Thyroid gland (tissue), 4 donors: Measurements from ENCODE around the gene ABCA4. TPM values are rescaled to one million over a fixed set of nuclear protein-coding genes. Genes with fewer than 3 reads are reported as not detected.

Source experiments
- DNase-seq, 2 donors: peaks; one replicate each; pipeline ENCODE4 v3.0.0-alpha.2; 2019
- H3K27ac ChIP-seq, 3 donors: fragments of 200-600 bp; sonication (generic); 1 replicate in 2 of 3; 2 replicates in 1 of 3; pipeline ENCODE4 v1.5.1; 2016 to 2019; ENCODE audit warnings: mild to moderate bottlenecking in 1 of 3, moderate library complexity in 1 of 3
- H3K27me3 ChIP-seq: fragments of 200-600 bp; sonication (generic); one replicate; pipeline ENCODE4 v1.5.1; 2019
- H3K36me3 ChIP-seq, 2 donors: fragments of 200-600 bp; sonication (generic); one replicate each; pipeline ENCODE4 v1.5.1; 2016 to 2019
- H3K4me1 ChIP-seq, 2 donors: fragments of 200-600 bp; sonication (generic); one replicate each; pipeline ENCODE4 v1.5.1; 2017 to 2019
- H3K4me3 ChIP-seq, 3 donors: fragments of 200-600 bp; sonication (generic); replicated peaks in 1 of 3; 1 replicate in 2 of 3; 2 replicates in 1 of 3; pipeline ENCODE4 v1.5.1; 2016; ENCODE audit warnings: mild to moderate bottlenecking in 1 of 3
- H3K9me3 ChIP-seq: fragments of 200-600 bp; sonication (generic); one replicate; pipeline ENCODE4 v1.5.1; 2017
- CTCF ChIP-seq, 6 experiments: fragments of 200-600 bp in 3 of 6; fragments of 450-650 bp in 3 of 6; sonication (generic) in 3 of 6; IDR thresholded peaks; one replicate each; pipeline ENCODE4 v1.5.1; 2016 to 2019; ENCODE audit warnings: antibody characterized with exemption in 6 of 6, mild to moderate bottlenecking in 2 of 6, inconsistent platforms in 1 of 6, moderate library complexity in 1 of 6
- POLR2A ChIP-seq, 2 donors: fragments of 450-650 bp; IDR thresholded peaks; one replicate each; pipeline ENCODE4 v1.6.1; 2017; ENCODE audit warnings: antibody characterized with exemption in 2 of 2, mild to moderate bottlenecking in 2 of 2, moderate library complexity in 1 of 2
- WGBS, 2 donors: methylation state at CpG; one replicate each; pipeline ENCODE4 v1.1.5; 2017; 5-methylcytosine and 5-hydroxymethylcytosine counted together
- intact Hi-C: fragments of 100-400 bp; cut with DNase I; formaldehyde crosslinking; loops from one replicate; pipeline ENCODE4 v1.15.1; 2023
- total RNA-seq, 4 donors: library from RNA; depleted of rRNA; stranded (reverse); fragments of >200 nt; gene quantifications; one replicate each; pipeline ENCODE4 v1.2.3, GENCODE V29; 2016

Gene ABCA4
- total RNA-seq, 4 donors from 2014 or later = 0.44 to 1.0 (median 0.82) TPM

GRCh38 chr1:94043738-94044289 lies 77.1 kb downstream of the ABCA4 start:
- H3K36me3 ChIP-seq = no peaks in the 10 kb centered on the region
- intact Hi-C loops = loop anchor here (5.0 kb wide), 1 partner anchor 293 kb away; no protein-coding TSS in a partner anchor
- no peaks in the 10 kb centered on the region for H3K9me3 ChIP-seq
- no peak for DNase-seq
- H3K27me3 ChIP-seq = no peaks in the 10 kb centered on the region
- no peak overlapping the region for H3K4me3 ChIP-seq
- TF ChIP-seq POLR2A (IDR thresholded peaks at IDR 0.05) (no peak), CTCF (IDR thresholded peaks at IDR 0.05) (no peak)
- peaks cover 14 to 38% of the 10 kb centered on the region in 2 donors for H3K4me1 ChIP-seq
- 67 to 78% methylated on average over 4 of the region's 4 CpGs for WGBS, 2 donors
- H3K27ac ChIP-seq = peak overlapping the region; percentile 22 to 84 (median 84)

GRCh38 chr1:94042388-94042787 lies 78.6 kb downstream of the ABCA4 start:
- no peak for TF ChIP-seq POLR2A (IDR thresholded peaks at IDR 0.05)
- Histone ChIP-seq H3K4me3 (no peak overlapping the region), H3K4me1 (peaks cover 14 to 39% of the 10 kb centered on the region in 2 donors), H3K36me3 (no peaks in the 10 kb centered on the region), H3K9me3 (no peaks in the 10 kb centered on the region), H3K27ac (no peak overlapping the region), H3K27me3 (no peaks in the 10 kb centered on the region)
- 100% methylated on average over 1 of the region's 1 CpG for WGBS, 2 donors
- DNase-seq = no peak
- intact Hi-C loops = loop anchor here (5.0 kb wide), 1 partner anchor 295 kb away; no protein-coding TSS in a partner anchor

- no peak overlapping the region for H3K27ac ChIP-seq
- H3K27me3 ChIP-seq = no peaks in the 10 kb centered on the region
- intact Hi-C loops = loop anchor here (5.0 kb wide), 1 partner anchor 297 kb away; no protein-coding TSS in a partner anchor
- TF ChIP-seq CTCF (IDR thresholded peaks at IDR 0.05) (no peak), POLR2A (IDR thresholded peaks at IDR 0.05) (no peak)
- no peak for DNase-seq
- WGBS, 2 donors = 78 to 87% methylated on average over 11 of the region's 11 CpGs
- H3K4me1 ChIP-seq = peaks cover 10 to 35% of the 10 kb centered on the region in 2 donors
- H3K9me3 ChIP-seq = no peaks in the 10 kb centered on the region
- H3K4me3 ChIP-seq = no peak overlapping the region
- no peaks in the 10 kb centered on the region for H3K36me3 ChIP-seq
Measured at GRCh38 chr1:94039871-94040569, 80.9 kb downstream of the ABCA4 start.

GRCh38 chr1:94039514-94039870 lies 81.5 kb downstream of the ABCA4 start:
- intact Hi-C loops = no loop called here
- H3K4me1 ChIP-seq = peaks cover 4 to 29% of the 10 kb centered on the region in 2 donors
- peak; percentile 71 to 89 (median 75) for TF ChIP-seq CTCF (IDR thresholded peaks at IDR 0.05)
- no peak for TF ChIP-seq POLR2A (IDR thresholded peaks at IDR 0.05)

GRCh38 chr1:94038511-94038910 lies 82.4 kb downstream of the ABCA4 start:
- Histone ChIP-seq H3K9me3 (no peaks in the 10 kb centered on the region), H3K36me3 (no peaks in the 10 kb centered on the region), H3K4me1 (peaks cover 0 to 25% of the 10 kb centered on the region in 2 donors), H3K27ac (no peak overlapping the region), H3K4me3 (no peak overlapping the region), H3K27me3 (no peaks in the 10 kb centered on the region)
- intact Hi-C loops = no loop called here
- WGBS, 2 donors = 71 to 72% methylated on average over 3 of the region's 3 CpGs
- TF ChIP-seq POLR2A (IDR thresholded peaks at IDR 0.05) (no peak), CTCF (IDR thresholded peaks at IDR 0.05) (no peak)
- DNase-seq = no peak

More at GRCh38 chr1:94039514-94039870, 81.5 kb downstream of the ABCA4 start:
- 1 to 3% methylated on average over 4 of the region's 4 CpGs for WGBS, 2 donors
- H3K36me3 ChIP-seq = no peaks in the 10 kb centered on the region
- peak; percentile 73 to 82 for DNase-seq
- H3K27me3 ChIP-seq = no peaks in the 10 kb centered on the region
- no peaks in the 10 kb centered on the region for H3K9me3 ChIP-seq
- H3K27ac ChIP-seq = no peak overlapping the region
- no peak overlapping the region for H3K4me3 ChIP-seq
